RCC 7860 (cell line): ENCODE measurements around the gene LSM12.

Source experiments
- DNase-seq: peaks from one replicate; pipeline ENCODE4 v3.0.0-alpha.2; 2015; ENCODE audit warnings: low spot score
- FAIRE-seq: peaks from 2 replicates; lab custom pipeline; 2012; peaks lifted over from hg19 to GRCh38; lab: Jason Lieb, UNC

The LSM12 gene

GRCh38 chr17:43988301-43988700 is 78.2 kb downstream of the LSM12 start:
- no peak for FAIRE-seq

GRCh38 chr17:43987131-43988021 is 79.1 kb downstream of the LSM12 start:
- FAIRE-seq (no peak), DNase-seq (no peak)

More at GRCh38 chr17:43988301-43988700, 78.2 kb downstream of the LSM12 start:
- no peak for DNase-seq

- DNase-seq (no peak), FAIRE-seq (no peak)
Observed at GRCh38 chr17:43986225-43986981, 80.1 kb downstream of the LSM12 start.

GRCh38 chr17:43984521-43984920 is 82.0 kb downstream of the LSM12 start:
- FAIRE-seq = no peak
- no peak for DNase-seq
